Measurements from ENCODE around the gene CRYGB.
"Not testable (repeated sequence)": the region's sequence is repeated elsewhere in the genome, so short reads cannot be mapped to it uniquely, and the experiment has no call there.

The CRYGB gene

DNA sequence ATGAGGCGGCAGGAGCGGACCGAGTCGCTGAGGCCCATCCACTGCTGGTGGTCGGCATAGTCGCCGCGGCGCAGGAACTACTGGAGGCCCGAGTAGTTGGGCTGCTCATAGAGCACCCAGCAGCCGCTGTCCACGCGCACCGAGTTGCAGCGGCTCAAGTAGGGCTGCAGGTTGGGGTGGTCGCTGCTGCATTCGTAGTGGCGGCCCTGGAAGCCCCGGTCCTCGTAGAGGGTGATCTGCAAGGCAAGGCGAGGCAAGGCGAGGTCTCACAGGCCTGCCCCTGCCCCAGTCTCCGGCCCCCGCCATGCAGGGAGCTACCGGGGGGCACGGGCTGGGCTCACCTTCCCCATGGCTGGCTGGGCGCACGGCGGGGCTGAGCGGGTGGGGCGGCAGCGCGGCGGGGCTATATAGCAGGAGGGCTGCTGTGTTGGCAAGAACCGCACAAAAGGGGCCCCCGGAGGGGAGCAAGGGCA is 33.6 kb downstream of the CRYGB start:
- not testable (repeated sequence) for DNase-seq

DNA sequence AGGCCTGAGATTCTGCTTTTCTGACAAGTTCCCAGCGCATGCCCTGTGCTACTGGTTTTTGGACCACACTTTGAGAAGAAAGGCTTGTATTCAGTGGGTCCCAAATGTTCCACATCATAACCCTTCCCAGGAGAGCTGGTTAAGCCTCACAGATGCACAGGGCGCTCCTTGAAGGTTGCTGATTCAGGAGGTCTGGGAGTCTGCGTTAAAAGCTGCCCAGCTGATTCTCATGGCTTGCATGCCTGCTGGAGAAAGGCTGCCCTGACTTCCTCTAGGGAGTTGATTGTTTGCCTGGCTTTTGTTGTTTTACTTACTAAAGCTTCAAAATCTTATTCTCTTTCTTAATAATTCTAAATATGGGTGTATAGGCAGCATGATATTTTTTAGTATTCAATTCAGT is 42.3 kb downstream of the CRYGB start:
- no peak for DNase-seq

DNA sequence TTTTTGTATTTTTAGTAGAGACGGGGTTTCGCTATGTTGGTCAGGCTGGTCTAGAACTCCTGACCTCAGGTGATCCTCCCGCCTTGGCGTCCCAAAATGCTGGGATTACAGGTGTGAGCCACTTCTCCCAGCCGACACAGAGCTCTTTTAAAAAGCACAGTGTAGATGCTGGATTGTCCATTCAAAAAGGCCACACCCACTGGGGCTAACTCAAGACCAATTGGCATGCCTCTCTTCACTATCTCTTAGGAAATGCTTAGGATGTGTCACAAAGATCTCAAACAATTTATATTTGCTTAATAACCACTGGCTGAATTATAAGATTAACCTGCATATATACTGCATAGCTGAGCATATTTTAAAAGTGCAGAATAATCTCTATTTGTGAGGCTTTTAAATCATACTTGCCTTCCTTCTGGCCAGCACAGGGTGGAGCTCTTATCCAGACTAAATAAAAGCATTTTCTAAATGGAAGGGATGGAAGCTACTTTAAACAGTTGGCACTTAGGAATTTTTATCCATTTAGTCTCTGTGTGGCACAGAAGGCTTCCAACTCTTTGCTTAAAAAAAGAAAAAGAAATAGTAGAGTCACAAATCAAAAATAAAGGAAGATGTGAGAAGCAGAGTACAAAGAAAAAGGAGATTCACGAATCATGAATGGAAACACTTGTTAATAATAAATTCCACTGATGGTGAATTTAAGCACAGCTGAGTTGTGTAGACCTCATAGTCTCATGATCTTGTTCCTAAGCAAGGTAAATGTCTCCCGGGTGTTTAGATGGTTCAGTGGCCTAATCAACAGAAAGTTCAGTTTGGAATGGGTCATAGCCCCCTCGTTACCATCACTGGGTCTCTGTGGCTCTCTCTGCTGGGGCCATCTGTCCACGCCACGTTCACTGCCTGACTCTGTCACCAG is 44.0 kb downstream of the CRYGB start:
- no peak for DNase-seq

GRCh38 chr2:208099682-208100470 is 46.1 kb downstream of the CRYGB start:
- no peak for DNase-seq

- DNase-seq: not testable (repeated sequence)
Measured at GRCh38 chr2:208098701-208099100, 47.3 kb downstream of the CRYGB start.

- no peak for DNase-seq
Measured at GRCh38 chr2:208098267-208098666, 47.7 kb downstream of the CRYGB start.

- DNase-seq: no peak
Measured at GRCh38 chr2:208097801-208098200, 48.2 kb downstream of the CRYGB start.

GRCh38 chr2:208097313-208097712 is 48.6 kb downstream of the CRYGB start:
- no peak for DNase-seq

GRCh38 chr2:208096080-208096479 is 49.9 kb downstream of the CRYGB start:
- no peak for DNase-seq

- DNase-seq: no peak
Measured at GRCh38 chr2:208093128-208093527, 52.8 kb downstream of the CRYGB start.
